Omental fat pad (tissue), 4 donors: ENCODE measurements around the gene CTU2. TPM values are rescaled to one million over a fixed set of nuclear protein-coding genes. Genes with fewer than 3 reads are reported as not detected.

Experiments
- ATAC-seq: fragments of 150-250 bp; one replicate; pipeline ENCODE4 v1.9.1; 2016; ENCODE audit warnings: mild to moderate bottlenecking, moderate library complexity; ENCODE audit not compliant: low FRiP score
- DNase-seq: peaks from one replicate; pipeline ENCODE4 v3.0.0-alpha.2; 2019; ENCODE audit warnings: low spot score
- CTCF ChIP-seq, 3 donors: fragments of 450-650 bp; IDR thresholded peaks; one replicate each; pipeline ENCODE4 v1.5.1; 2016 to 2017; ENCODE audit warnings: antibody characterized with exemption in 3 of 3, mild to moderate bottlenecking in 3 of 3, moderate library complexity in 2 of 3
- total RNA-seq, 4 donors: library from RNA; depleted of rRNA; stranded (reverse); fragments of >200 nt; gene quantifications; one replicate each; pipeline ENCODE4 v1.1.0, GENCODE V29; 2016

The CTU2 gene
- total RNA-seq, 4 donors from 2014 or later, result 6.8 to 23.7 (median 10.2) TPM

- ATAC-seq, result no peak
- DNase-seq, result no peak
- no peak for TF ChIP-seq CTCF (IDR thresholded peaks at IDR 0.05)
Measured at GRCh38 chr16:88723911-88724310, 17.6 kb downstream of the CTU2 start.

GRCh38 chr16:88724855-88725555 lies 18.7 kb downstream of the CTU2 start:
- no peak for DNase-seq
- TF ChIP-seq CTCF (IDR thresholded peaks at IDR 0.05), result no peak
- no peak for ATAC-seq

- no peak for TF ChIP-seq CTCF (IDR thresholded peaks at IDR 0.05)
- ATAC-seq (no peak), DNase-seq (no peak)
Measured at GRCh38 chr16:88725609-88726407, 19.5 kb downstream of the CTU2 start.

GRCh38 chr16:88726408-88726749 lies 20.1 kb downstream of the CTU2 start:
- DNase-seq, result no peak
- TF ChIP-seq CTCF (IDR thresholded peaks at IDR 0.05), result no peak
- no peak for ATAC-seq

DNA sequence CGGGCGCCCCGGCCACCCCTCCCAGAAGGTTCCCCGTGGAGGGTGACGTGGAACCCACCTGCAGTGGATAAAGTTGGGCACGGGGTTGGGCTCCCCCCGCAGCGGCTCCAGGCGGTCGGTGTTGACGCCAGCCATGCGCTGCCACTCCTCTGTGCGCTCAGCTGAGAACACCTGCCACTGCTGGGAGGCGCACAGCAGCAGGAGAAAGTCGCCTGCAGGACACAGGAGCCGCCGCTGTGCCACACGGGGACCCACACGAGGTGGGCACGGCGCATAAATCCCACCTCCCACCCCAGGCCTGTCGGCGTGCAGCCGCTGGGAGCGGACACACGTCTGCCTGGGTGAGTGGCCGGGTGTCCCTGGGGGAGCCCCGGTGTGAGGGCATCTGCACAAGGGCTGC lies 20.7 kb downstream of the CTU2 start:
- no peak for TF ChIP-seq CTCF (IDR thresholded peaks at IDR 0.05)
- ATAC-seq (no peak), DNase-seq (no peak)

DNA sequence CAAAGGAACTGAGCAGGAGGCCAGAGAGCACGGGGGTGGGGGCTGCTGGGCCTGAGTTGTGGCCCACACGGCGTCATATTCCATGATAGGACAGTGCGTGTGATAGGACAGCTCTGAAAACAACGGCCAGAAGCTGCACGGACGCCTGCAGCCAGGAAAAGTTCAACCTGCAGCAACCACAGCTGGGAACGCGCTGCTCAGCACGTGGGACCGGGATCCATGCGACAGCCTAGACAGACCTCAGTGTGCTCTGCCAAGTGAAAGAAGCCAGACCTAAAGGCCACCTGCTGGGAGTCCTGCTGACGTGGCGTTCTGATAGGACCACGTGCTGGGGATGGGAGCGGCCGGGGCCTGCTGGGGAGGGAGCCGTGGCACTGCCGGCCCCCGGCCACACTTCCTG lies 21.6 kb downstream of the CTU2 start:
- no peak for TF ChIP-seq CTCF (IDR thresholded peaks at IDR 0.05)
- ATAC-seq (no peak), DNase-seq (no peak)
